Posterior vena cava (tissue), 2 donors: ENCODE measurements around the gene DENND2D. TPM values are rescaled to one million over a fixed set of nuclear protein-coding genes. Genes with fewer than 3 reads are reported as not detected.

ENCODE experiments used
- DNase-seq: peaks from one replicate; pipeline ENCODE4 v3.0.0-alpha.2; 2020; ENCODE audit warnings: low spot score
- intact Hi-C, 2 donors: fragments of 100-400 bp; cut with DNase I; formaldehyde crosslinking; loops; one replicate each; pipeline versions ENCODE4 v1.14.1 to v1.14.2; 2022 to 2023
- total RNA-seq, 2 donors: library from RNA; stranded (reverse); fragmentation: NEBNext Ultra II Directional; extraction: Animal tissue kit (Norgen Biotek cat#: 25700); gene quantifications; one replicate each; pipeline ENCODE4 v1.2.1, GENCODE V29; 2021
- donor health status: DM: yes; HTN: yes; CAD: no.
- donor health status: DM: yes; HTN: yes; CAD: no.

DENND2D gene
- total RNA-seq, 2 donors from 2014 or later, result 10.5 to 15.7 TPM

DNA sequence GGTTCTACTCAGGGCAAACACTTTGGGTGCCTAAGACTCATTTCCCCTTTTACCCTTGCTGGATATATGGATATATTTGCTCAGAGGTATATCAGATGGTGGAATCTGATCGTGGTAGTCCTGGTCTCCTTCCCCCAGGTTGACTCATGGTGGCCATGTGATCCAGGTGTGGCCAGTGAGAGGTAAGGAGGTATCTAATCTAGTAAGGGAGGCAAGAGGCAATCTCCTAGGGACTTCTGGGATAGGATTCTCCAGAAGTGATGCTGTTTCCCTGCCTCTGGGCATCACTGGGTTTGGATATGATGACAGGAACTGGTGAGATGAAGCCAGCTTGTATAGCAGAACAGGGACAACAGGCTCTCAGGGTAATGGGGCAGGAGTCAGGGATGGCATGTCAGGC lies 8.5 kb upstream of the DENND2D start:
- no peak for DNase-seq
- intact Hi-C loops, result no loop called here

DNA sequence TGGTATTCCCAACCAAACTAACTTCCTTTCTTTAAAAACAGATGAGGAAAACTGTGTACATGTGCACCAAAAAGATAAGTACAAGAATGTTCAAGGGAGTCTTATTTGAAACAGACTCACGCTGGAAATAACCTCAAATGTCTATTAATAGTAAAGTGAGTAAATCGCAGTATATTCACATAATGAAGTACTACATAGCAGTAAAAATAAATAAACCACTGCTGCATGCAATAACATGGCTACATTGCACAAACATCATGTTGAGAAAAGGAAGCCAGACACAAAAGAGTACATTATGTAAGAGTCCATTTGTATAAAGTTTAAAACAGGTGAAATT lies 5.2 kb upstream of the DENND2D start:
- no peak for DNase-seq

GRCh38 chr1:111204983-111205713 lies 4.7 kb upstream of the DENND2D start:
- intact Hi-C loops, result no loop called here
- DNase-seq, result no peak

More for the DNA sequence above, 5.2 kb upstream of the DENND2D start:
- intact Hi-C loops, result no loop called here

DNA sequence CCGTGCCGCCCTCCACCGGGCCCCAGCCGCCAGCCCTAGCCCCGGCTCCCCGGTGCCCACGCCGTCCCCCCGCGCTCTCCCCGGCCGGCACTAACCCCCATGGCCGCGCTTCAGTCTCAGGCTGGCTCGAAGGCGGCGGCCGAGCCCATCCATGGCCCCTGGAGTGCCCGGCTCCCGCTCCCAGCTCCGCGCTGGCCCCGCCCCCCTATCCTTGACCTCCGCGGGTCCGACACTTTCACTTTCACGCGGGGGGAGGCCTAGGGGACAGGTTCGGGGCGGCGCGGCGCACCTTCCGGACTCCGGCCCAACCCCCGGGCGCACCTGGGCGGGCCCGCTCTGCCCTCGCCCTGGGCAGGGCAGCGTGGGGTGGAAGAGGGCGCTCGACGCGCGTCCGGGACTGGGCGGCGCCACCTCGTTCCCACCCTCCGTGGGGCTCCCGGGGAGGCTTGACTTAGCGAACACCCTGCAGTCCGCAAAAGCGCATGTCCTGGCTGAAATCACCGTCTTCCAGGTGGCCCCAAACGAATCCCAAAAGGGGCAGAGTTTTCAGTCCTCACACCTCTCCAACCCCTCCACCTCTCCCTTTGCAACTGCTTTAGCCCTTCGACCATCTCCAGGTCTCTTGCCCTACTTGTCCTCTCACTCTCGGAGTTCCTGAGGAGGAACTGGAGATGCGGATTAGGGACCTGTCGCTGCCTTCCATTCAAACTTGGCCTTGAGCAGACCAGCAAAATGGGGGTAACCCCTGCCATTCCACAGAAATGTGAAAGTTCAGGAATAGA lies 3.9 kb upstream of the DENND2D start:
- peak; percentile 85 for DNase-seq

DNA sequence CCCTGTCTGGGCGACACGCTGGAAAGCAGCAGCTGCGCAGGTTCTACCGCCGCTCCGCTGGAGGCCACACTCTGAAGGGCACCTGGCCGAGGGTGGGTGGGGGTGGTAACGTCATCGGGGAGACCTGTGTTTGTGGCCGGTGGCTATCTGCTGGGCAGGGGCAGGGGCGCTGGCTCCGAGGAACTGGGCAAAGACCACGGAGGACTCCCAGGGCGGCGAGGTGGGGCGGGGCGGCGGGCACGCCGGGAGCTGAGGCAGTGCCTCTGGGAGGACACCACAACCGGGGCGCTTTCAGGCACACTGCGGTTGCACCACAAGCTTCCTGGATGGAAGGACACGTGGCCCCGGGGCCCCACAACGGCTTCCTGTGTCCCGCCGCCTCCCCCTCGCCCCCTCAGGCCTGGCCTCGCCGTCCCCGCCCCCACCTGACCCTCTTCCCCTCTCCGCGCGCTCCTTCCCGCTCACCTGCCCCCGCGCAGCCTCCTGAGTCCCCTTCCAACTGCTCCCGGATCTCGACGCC lies 3.3 kb upstream of the DENND2D start:
- peak; percentile 94 for DNase-seq
- intact Hi-C loops, result no loop called here

More for the DNA sequence above, 3.9 kb upstream of the DENND2D start:
- intact Hi-C loops, result no loop called here

DNA sequence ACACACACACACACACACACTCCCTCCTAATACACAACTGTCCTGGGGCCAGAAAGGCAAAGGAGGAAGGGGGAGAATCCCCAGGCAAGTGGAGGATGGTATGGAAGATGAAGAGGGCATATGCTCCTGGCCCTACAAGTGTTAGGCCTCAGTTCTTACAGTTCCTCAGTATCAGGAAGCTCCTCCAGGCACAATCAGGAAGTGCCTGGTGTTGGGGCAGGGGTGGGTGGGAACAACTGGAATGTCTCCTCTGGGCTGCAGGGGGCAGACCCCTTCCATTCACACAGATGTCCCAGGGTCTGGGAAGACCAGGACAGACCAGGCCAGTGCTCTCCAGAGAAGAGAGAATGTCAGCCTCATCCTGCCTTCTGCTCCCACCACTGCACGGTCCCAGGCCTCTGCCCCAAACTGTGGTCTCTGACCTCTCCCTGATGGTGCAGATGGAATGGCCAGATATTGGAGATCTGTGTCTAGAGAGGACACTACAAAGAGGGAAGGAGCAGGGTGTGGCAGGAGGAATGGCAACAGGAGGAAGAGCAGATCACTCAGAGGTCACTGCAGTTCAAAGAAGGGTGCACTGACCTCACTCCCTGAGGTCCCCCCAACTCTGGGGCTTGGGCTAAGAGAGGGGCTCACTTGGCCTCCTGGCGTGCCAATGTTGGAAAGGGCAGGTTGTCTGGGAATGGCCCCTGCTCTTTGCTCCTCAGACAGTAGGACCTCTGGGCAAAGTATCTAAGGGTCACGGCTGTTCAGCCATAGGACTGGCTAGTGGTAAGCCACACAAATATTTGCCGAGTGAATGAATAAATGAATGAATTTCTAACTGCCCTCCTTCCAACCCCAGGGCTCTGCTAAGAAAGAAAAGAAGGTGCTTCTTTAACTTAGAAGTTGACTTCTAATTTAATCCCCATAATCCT lies 2.5 kb upstream of the DENND2D start:
- DNase-seq, result peak; percentile 61
- intact Hi-C loops, result no loop called here

- intact Hi-C loops, result no loop called here
- no peak for DNase-seq
These were observed 1.9 kb upstream of the DENND2D start for GRCh38 chr1:111202366-111202706.

GRCh38 chr1:111201275-111202090 lies 1.0 kb upstream of the DENND2D start:
- no peak for DNase-seq
- intact Hi-C loops, result no loop called here

DNA sequence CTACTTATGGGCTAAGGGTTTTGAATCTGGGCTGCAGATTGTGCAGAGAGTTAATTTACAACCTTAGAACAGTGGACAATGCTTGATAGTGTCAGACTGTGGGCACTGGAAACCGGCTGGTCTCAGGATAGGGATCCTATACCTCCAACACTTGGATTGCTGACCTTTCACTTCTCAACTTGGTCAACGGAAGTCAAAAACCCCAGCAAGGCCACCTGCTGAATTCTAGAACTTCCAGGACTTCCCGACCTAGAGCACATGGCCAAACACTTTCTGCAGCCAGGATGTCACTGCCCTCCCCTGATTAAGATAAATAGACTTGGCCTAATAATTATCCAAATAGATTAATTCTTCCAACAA lies 336 bp upstream of the DENND2D start:
- no peak for DNase-seq
- intact Hi-C loops, result no loop called here

- DNase-seq, result no peak
- intact Hi-C loops, result no loop called here
These were observed 1.1 kb downstream of the DENND2D start for GRCh38 chr1:111199329-111199728.

DNA sequence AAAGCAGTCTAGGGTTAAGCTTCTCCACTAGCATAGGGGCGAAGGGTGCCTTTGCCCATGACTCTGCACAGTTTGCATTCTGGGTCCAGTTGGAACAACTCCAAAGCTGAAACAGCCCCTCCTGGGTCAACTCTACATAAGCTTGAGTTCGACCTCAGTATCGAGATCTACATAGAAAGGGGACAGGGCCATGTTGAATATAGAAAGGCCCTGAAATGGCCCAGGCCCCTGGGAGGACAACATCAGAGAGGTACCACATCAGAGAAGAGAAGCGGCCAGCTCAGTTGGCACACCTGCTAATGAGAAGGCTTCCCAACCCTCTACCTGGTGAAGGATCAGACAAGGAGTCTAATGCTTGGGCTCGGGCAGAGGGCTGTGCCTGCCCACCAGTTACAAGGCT lies 1.6 kb downstream of the DENND2D start:
- intact Hi-C loops, result no loop called here
- no peak for DNase-seq

- DNase-seq, result peak; percentile 72
- intact Hi-C loops, result no loop called here
These were observed 2.7 kb downstream of the DENND2D start for GRCh38 chr1:111197598-111198284.

DNA sequence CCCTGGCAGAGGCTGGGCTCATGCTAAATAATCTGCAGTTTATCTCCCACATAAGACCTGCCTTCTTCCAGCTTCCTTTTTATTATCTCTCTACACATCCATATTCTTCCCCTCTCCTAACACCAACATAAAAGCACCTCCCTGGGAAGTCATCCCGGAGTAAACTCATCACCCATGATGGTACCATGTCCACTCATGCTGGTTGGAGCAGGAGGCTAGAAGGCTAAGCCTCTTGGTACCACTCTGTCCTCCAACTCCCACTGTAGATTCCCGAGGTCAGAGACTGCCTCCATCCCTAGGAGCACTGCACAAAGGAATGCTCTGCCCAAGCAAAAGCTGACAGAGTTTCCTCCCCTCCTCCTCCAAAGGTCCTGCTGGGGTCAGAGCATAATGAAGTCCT lies 4.2 kb downstream of the DENND2D start:
- intact Hi-C loops, result no loop called here

GRCh38 chr1:111195002-111195684 lies 5.3 kb downstream of the DENND2D start:
- intact Hi-C loops, result no loop called here
- DNase-seq, result no peak

More for the DNA sequence above, 4.2 kb downstream of the DENND2D start:
- no peak for DNase-seq

DNA sequence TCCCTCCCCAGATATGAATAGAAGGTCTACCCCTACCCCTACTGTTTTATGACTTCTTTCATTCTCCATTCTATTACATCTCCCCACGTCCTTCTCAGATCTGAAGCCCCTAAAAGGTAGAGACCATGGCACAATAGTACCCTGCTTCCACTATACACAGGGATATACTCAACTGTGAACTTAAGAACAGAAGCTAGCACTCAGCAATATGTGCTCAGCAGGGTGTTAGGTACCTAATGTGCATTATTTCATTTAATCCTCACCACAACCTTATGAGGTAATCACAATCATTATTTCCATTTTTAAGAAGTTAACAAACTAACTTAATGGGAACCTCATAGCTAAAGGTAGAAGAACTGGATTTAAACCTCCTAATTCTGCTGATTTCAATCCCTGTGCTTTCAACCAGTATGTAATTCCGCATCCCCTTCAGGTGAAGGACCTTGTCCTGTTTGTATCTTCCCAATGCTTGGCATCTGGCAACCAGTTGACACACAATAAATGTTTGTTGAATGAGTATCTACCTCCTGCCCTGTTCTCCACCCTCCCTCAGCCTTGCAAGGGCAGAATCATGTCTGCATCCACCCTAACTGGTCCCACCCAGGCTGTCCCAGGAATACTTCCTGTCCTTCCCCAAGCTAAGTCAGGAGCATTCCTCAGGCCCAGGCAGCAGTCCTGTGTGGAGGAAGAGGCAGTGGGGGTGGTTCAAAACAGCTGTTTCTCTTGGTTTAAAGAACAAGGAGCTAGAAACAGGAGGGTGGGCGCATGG lies 6.5 kb downstream of the DENND2D start:
- no peak for DNase-seq
- intact Hi-C loops, result no loop called here

- intact Hi-C loops, result no loop called here
These were observed 7.6 kb downstream of the DENND2D start for GRCh38 chr1:111192658-111193519.

More at GRCh38 chr1:111192658-111193519, 7.6 kb downstream of the DENND2D start:
- DNase-seq, result no peak
